HG03460 (cell line): Measurements from ENCODE around the gene ARSD.
"Not testable (repeated sequence)": the region's sequence is repeated elsewhere in the genome, so short reads cannot be mapped to it uniquely, and the experiment has no call there.

Experiments
- ATAC-seq: cut with Tn5 transposase; IDR thresholded peaks from one replicate; pipeline ENCODE4 v1.9.1; 2021; ENCODE audit not compliant: unreplicated experiment

Gene ARSD, protein sequence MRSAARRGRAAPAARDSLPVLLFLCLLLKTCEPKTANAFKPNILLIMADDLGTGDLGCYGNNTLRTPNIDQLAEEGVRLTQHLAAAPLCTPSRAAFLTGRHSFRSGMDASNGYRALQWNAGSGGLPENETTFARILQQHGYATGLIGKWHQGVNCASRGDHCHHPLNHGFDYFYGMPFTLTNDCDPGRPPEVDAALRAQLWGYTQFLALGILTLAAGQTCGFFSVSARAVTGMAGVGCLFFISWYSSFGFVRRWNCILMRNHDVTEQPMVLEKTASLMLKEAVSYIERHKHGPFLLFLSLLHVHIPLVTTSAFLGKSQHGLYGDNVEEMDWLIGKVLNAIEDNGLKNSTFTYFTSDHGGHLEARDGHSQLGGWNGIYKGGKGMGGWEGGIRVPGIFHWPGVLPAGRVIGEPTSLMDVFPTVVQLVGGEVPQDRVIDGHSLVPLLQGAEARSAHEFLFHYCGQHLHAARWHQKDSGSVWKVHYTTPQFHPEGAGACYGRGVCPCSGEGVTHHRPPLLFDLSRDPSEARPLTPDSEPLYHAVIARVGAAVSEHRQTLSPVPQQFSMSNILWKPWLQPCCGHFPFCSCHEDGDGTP

DNA sequence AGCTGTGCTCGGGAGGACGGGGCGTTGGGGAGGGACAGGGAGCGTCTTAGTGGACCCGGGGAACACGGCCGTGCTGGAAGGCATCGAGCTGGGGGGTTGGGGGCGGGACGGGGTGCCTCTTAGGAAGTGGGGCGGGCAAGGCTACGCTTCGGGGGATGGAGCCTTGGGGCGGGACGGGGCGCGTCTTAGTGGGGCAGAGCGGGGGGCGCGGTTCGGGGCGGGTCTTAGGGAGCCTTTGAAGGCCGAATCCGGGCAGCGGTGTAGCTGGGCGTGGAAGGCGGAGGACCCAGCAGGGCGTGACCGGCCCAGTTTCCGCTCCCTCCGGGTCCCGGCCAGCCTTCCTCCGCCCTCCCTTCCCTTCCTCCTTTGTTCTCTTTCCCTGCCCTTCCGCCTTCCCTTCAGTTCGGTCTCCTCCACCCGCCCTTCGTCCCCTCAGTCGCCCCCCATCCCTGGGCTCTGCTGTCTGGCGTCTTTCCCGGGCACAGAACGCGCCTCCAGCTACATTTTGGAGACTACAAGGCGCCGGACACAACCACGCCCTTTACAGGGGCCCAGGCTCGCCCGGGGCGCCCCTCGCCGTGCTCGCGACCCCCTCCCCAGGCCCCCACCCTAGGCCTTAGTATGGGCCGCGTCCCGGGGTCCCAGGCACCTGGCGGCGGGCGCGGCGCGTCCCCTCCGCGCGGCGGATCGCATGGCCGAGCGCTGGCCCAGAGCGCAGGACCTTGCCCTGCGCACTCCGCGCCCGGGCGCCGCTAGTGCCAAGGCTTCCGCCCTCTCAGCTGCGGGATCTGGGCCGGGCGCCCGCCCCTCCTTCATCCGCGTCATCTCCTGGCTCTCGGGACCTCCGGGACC lies at the start of gene ARSD:
Gene ARSD, minus strand, starts transcription at position 757 of the 852 bp plus-strand sequence. Its CDS starts 64 bp downstream, at position 693.
- peak; percentile 95 for ATAC-seq

DNA sequence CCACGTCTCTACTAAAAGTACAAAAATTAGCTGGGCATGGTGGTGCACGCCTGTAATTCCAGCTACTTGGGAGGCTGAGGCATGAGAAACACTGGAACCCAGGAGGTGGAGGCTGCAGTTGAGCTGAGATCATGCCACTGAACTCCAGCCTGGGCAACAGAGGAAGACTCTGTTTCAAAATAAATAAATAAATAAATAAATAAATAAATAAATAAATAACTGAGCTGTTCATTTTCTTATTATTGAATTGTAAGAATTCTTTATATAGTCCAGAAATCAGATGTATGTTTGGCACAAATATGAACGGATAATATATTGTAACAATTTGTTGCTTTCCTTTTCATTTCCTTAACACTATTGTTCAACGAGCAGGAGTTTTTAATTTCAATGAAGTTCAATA lies 49.5 kb upstream of the ARSD start:
- not testable (repeated sequence) for ATAC-seq

DNA sequence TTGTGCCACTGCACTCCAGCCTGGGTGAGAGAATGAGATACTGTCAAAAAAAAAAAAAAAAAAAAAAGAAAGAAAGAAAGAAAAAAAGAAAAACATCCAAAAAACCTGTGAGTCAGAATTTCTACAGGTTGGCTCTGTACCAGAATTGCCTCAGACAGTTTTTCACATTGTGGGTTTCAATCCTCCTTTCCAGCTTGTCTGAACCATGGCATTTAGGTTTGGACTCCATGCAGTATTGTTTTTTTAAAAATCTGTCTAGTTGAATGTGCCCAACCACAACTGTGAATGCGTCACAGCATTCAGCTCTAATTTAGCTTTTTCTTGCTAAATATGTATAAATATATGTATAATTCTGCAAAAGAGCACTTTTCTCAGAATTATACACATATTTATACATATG lies 45.8 kb upstream of the ARSD start:
- no peak for ATAC-seq

DNA sequence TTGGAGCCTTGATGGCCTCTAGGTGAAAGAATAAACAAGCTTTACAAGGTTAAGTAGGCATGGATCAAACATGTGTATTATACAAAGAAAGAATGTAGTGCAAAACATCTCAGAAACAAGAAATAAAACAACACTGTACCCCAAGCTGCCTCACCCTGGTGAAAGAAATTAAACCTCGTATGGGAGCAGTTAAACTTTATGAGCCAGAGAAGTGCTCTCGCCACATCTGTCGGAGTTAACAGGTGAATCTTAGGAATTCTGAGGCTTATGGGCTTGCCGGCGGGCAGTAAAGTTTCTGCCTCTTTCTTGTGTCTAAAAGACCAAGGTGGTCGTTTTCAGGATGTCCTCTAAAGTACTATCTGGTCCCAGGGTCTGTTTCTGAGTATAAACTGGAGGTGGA lies 43.3 kb upstream of the ARSD start:
- ATAC-seq = no peak

DNA sequence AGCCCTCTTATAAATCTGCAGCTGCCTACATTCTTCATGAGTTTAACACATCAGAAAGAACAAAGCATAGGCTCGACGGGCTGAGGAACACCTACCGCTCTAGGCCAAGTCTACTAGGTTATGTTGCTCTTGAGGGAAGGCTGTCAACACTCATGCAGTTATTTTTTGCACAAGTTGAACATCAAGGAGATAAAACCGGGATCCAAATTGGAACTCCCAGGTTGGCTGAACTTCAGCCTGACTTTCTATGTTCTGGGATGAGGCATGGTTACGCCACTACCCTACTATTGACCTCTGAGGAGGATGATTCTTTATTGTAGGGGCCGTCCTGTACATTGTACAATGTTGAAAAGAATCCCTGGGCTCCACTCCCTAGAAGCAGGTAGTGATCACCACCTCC lies 39.9 kb upstream of the ARSD start:
- no peak for ATAC-seq

DNA sequence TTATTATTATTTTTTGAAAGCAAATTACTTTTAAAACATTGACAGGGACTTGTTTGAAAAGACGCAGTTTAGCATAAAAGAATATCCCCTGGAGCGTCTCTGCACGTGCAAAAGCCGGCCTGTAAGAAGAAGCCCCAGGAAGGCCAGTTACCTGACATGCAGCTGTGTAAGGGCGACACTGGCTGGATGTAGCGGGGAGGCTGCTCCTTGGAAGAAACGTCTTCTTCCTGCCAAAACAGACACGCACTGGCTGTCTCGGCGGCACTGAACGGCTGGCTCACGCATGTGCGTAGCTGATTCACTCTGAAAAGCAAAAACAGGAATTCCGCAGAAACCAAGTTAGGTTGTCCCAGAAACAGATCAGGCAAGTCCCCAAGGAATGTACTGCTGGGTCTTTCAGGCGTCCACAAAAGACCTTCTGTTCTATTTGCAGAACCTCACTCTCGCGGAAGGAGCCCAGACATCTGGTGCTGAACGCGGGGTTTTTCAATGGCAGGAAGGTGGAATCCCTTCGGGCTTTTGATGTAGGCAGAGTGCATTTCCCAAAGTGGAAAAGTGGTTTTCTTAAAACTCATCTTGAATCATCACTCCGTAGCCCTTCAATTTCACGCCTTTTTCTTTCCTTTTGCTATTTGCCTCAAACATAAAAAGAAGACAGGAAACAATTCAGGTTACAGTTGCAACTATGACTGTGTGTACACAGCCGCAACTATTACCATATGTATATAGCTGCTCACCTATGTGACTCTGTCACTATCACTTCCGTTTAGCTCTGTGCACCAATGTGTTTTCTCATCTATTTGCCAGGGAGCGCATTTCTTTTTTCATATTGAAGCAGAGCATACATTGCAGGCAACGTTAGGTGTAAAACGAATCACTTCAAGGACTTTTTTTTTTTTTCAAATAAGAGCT lies 39.1 kb upstream of the ARSD start:
- no peak for ATAC-seq

DNA sequence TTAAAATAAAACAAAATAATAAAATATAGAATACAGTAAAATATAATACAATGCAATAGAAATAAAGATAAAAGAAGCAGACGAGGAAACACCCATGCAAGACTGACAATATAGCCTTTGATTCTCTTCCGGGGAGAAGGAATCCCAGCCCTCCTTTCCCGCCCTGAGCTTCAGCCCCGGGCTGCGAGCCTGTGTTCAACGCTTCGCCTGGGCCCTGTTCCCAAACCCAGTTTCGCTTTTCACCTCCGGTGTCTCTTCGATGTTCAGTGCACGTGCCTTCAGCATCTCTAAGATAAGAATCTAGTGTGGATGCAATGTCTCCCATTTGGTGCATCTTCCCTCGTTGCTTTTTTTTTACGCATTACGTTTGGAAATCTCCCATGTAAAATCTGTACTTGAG lies 38.4 kb upstream of the ARSD start:
- no peak for ATAC-seq

DNA sequence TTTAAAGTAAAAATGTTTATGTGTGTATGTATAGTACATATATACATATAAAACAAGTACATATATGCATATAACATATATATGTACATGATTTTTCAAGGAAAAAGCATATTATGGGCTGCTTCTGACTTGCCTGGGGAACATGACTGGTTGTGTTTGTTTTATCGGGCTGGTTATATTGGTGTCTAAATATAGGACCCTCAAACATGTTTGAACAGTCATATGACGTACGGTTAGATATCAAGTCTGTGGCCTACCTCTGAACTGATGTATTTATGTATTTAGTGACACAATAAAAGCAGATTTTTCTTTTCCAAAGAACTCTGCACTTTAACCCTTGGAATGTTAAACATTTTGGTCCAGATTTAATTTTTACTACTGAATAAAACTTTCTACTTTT lies 37.9 kb upstream of the ARSD start:
- ATAC-seq = no peak

DNA sequence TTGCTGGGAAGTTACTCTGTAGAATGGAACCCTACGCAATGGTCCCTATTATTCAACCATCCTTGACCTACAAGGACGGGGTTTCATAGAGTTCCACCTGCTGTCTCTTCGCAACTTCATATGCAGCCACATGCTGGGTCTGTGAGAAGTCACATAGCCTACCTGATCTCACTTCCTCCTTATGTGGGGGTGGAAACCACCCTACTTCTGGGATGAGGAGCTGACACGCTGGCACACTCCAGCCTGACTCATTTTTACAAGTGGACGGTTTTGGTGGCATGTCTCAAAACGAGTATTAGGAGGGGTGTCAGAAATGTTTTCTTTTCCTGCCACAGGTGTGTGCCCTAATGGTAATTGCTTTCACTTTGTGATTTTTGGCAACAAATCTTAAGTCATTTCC lies 36.8 kb upstream of the ARSD start:
- no peak for ATAC-seq

DNA sequence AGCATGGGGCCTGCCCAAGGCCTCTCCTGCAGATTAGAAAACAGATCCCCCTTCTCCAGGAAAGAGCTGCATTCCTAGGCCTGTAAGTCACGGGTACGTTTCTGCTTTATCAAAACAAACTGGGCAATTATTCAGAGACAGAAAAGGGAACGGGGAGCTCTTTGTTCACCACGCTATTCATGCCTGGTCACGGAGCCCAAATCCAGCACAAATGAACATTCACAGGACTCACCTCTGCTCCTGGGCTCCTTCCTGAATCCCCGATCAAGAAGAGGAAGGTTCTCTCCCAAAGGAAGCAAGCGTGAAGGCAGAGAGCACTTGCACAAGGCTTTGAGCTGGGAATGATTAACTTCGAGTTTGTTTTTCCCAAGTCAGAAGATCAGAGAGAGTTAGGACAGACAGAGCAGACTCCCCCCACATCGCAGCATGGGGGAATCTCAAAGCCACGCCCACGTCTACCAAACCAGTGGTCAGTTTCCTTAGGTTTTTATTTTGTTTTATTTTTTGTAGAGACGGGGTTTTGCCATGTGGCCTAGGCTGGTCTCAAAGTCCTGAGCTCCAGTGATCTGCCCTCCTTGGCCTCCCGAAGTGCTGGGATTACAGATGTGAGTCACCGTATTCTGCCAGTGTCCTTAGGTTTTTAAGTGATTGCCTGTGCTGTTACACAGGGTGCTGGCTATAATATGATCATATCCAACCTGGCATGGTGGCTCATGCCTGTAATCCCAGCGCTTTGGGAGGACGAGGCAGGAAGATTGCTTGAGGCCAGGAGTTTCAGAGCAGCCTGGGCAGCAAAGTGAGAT lies 35.1 kb upstream of the ARSD start:
- not testable (repeated sequence) for ATAC-seq

DNA sequence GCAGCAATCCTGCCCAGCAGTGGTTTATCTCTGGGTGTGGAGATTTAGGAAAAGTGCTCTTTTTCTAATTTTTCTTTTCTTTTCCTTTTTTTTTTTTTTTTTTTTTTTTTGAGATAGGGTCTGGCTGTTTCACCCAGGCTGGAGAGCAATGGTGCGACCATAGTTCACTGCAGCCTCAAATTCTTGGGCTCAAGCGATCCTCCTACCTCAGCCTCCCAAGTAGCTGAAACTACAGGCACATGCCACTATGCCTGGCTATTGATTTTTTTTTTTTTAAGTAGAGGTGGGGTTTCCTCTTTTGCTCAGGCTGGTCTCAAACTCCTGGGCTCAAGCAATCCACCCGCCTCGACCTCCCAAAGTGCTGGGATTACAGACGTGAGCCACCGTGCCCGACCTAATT lies 34.3 kb upstream of the ARSD start:
- ATAC-seq = not testable (repeated sequence)

DNA sequence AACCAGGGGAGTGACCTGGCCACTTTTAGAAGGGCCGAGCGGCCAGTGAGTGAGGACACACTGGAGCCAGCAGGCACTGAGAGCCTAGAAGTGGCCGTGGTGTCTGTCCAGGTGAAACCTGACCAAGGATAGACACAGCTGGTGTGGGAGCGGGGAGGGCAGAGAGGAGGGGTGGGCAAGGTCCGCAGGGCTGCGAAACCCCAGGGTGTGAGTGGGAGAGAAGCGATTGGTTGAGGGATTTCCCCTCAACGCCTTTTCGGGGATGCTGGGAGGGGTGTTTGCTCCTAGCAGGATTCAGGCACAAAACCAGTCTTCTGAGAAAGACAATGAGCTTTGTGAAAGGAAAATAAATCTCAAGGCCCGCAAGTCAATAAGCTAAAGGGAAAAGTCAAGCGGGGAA lies 33.2 kb upstream of the ARSD start:
- no peak for ATAC-seq

DNA sequence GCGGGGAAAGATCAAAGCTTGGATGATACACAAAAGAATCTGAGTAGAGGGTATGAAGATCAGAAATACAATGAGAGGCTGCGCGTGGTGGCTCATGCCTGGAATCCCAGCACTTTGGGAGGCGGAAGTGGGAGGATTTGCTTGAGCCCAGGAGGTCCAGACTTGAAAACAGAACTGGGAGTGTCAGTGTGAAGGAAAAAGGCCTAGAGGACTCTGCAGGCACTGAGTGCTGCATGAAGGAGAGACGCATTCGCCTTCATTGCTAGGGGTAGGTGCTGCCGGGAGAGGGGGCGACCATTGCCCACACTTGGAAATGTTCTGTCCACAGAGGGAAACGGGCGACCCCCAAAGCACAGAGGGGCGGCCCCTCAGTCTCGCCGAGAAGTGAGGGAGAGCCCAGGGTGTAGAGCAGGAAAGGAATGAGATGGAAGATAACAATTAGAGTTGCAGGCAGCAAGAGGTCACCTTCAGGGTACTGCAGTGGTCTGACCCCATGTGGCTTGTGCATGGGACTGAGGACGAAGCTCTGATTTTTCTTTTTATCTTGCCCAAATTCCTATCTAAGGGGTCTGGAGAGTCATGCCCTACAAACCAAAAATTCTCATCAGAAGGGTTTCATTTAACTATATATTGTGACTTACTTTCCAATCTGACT lies 31.8 kb upstream of the ARSD start:
- no peak for ATAC-seq

DNA sequence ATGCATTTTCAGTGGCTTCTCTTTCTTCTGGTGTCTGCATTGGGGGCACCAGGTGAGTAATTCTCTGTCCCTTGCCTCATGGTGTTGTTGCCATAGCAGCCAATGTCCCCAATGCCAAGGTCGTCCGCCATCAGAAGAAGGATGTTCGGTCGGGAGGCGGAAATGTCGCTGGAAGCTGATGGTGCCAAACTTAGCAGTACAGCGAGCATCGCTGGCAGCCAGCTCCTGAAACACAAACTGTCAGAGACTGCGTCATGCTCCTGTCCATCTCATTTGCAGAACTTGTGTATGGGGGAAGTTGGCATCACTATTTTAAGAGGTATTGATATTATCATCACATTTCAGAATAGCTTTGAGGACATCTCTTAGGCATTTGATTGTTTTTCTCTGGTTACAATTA lies 29.1 kb upstream of the ARSD start:
- ATAC-seq = no peak

DNA sequence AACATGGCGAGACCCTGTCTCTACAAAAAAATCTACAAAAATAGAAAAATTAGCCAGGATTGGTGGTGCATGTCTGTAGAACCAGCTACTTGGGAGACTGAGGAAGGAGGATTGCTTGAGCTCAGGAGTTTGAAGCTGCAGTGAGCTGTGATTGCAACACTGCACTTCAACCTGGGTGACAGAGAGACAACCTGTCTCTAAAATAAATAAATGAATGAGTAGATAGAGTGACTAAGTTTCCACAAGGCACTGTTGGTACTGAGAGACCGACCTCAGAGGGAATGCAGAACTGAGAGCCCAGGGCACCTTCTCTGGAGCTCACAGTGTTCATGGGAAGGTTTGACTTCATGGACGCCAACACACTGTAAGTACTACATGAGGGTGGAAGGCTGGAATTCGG lies 26.7 kb upstream of the ARSD start:
- no peak for ATAC-seq

DNA sequence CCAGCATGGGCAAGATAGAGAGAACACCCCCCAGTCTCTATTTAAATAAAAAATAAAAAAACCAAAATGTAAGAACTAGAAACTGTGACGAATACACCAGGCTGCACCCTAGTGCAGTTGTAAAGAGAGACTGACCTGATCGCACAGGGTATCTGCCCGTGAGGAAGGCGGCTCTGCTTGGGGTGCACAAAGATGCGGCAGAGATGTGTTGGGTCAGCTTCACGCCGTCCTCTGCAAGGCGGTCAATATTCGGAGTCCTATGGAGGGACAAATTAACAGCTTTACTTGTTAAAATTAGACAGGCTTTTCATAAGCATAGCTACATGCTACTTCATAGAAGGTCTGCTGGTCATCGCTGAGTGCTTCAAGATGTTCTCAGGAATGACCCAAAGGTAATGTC lies 26.1 kb upstream of the ARSD start:
- no peak for ATAC-seq

DNA sequence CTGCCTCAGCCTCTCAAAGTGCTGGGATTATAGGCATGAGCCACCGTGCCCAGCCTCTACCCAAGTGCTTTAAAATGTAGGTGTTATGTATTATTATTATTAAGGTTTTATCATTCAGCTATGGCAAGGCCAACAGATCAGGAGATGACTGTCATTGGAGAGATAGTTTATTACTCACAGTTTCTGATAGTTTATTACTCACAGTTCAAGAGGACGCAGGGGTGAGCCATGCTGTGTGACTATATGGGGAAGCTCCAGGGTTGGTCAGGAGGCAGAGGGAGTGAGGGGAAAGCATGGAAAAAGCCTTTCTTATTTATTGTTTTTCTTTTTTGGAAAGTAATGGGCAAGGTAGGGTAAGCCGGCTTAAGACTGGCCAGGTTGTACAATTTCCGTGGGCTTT lies 25.4 kb upstream of the ARSD start:
- ATAC-seq = no peak

DNA sequence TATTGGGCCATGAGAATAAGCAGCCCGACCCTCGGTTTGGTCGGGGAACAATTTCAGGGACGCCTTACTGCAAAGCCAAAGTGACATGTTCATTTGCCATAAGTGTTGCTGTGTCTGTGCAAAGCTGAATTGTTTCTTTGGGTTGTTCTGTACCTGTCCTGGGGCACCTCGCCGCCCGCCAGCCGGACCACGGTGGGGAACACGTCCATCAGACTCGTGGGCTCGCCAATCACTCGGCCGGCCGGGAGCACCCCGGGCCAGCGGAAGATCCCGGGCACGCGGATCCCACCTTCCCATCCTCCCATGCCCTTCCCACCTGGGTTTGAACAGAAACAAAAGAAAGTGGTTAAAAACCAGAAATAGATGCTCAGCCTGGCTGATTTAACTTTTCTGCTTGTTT lies 8.8 kb upstream of the ARSD start:
- ATAC-seq = not testable (repeated sequence)
